SK-N-DZ (cell line): ENCODE data around the gene CSGALNACT2. TPM values are rescaled to one million over a fixed set of nuclear protein-coding genes. Genes with fewer than 3 reads are reported as not detected.
A peak's percentile ranks its signal among the peaks of the same experiment; 100 is the strongest.
"Not testable (repeated sequence)": the region's sequence is repeated elsewhere in the genome, so short reads cannot be mapped to it uniquely, and the experiment has no call there.

Experiments used
- DNase-seq: peaks from one replicate; pipeline ENCODE4 v3.0.0-alpha.2; 2015; ENCODE audit warnings: low spot score
- polyA plus RNA-seq, 2 experiments: library from polyadenylated mRNA; depleted of rRNA; stranded (reverse); fragments of >200 nt; gene quantifications; 2 replicates each; pipeline ENCODE4 v1.2.3, GENCODE V29; 2014

The CSGALNACT2 gene, protein sequence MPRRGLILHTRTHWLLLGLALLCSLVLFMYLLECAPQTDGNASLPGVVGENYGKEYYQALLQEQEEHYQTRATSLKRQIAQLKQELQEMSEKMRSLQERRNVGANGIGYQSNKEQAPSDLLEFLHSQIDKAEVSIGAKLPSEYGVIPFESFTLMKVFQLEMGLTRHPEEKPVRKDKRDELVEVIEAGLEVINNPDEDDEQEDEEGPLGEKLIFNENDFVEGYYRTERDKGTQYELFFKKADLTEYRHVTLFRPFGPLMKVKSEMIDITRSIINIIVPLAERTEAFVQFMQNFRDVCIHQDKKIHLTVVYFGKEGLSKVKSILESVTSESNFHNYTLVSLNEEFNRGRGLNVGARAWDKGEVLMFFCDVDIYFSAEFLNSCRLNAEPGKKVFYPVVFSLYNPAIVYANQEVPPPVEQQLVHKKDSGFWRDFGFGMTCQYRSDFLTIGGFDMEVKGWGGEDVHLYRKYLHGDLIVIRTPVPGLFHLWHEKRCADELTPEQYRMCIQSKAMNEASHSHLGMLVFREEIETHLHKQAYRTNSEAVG
- polyA plus RNA-seq (2014; cell fraction: cytosol; rRNA removed) = 4.1 and 5.3 TPM in 2 replicates
- polyA plus RNA-seq (2014; cell fraction: nucleus; rRNA removed) = 8.5 and 20.6 TPM in 2 replicates

DNA sequence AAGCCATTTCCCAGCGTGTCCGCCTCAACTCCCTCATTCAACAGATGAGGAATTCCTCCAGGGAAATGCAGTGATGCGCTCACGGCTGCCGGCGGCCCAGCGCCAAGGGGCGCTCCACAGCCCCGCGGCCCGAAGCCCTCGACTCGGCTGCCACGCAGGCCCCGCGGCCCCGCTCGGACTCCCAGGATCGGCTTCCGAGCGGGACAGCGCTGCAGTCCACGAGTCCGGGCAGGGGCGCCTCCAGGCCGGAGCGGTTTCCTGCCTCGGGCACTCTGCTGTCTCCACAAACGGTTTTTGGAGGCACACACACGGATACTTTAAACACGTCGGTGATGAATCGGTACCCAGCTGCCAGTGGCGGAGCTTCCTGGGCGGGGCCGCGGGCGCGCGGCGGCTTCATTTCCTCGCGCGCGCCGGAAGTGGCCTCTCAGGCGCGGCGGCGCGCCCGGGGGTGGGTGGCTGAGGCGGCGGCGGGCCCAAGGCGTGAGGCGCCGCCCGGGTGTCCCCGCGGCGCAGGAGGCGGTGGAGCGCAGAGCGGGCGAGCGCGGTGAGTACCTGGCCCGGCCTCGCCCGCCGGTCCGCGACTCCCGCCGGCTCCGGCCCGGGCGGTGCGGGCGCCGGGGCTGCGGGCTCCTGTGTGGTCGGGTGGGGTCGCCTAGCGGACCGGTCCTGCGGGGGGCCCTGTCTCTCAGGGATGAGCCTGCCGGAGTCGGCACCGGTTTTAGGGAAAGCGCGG is at the start of gene CSGALNACT2:
CSGALNACT2 (plus strand) TSS at position 425 of the 736 bp plus-strand sequence. CDS start 16,705 bp downstream, outside the sequence.
- peak; percentile 77 for DNase-seq

DNA sequence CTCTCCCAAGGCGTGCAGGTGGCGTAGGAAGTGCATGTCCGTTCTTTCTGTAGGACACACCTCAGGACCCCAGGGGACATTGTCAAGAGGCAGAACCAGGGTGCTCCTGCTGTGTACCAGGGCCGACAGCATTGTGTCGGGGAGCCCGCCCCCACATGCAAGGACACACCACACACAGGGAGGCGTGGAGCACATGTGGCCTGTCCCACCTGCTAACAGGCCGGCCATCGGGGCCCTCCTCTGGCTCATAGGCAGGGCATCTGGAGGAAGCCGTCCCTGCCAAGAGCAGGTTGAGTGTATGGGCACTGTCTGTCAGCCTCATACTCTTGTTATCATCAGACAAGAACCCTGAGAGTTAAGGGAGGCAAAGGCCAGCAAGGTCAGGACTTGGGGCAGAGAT is 48.7 kb upstream of the CSGALNACT2 start:
- DNase-seq = no peak

DNA sequence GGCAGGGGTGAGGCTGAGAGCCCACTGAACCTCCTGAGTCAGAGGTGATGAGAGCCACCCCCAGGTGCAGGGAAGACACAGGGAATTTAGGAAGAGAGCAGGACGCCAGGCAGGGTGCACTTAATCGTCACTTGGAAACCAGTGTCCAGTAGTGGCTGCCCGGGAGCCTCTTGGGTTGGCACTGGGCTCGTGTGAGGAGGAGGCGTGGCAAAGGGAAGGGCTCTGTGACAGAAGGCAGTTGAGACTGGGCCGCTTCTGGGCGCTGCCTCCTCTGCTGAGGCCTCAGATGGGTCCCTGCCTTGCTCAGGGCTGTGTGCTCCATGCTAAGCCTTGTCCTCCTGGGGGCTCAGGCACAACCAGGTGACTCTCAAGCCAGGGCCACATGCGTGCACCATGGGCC is 48.1 kb upstream of the CSGALNACT2 start:
- no peak for DNase-seq

DNA sequence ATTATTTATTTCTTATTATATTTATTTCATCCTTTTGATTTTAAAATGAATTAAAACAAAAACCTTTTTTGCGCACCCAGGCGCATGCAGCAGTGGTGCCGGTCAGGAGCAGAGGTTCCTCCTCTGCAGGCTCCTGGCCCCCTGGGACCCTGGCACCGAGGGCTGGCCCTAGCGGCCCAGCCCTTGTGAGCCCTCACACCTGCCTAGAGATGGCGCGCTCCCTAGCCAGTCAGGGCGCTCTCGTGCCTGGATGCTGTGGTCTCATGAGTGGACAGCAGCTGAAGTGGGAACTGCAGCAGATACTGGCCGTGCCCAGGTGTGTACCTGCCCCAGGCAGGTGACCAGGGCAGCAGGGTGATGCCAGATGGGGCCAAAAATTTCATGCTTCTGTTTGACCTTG is 47.6 kb upstream of the CSGALNACT2 start:
- no peak for DNase-seq

DNA sequence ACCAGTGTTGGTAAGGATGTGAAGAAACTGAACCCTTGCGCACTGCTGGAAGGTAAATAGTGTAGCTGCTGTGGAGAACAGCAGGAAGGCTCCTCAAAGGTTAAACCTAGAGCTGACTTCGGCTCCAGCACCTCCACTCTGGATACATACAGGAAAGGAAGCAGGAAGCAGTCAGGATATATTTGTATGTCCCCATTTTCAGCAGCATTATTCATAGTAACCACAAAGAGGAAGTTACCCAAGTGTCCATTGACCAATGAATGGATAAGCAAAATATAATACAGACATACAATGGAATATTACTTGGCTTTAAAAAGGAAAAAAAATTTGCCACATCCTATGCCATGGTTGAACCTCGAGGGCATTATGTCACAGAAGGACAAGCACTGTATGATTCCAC is 46.4 kb upstream of the CSGALNACT2 start:
- DNase-seq = no peak

DNA sequence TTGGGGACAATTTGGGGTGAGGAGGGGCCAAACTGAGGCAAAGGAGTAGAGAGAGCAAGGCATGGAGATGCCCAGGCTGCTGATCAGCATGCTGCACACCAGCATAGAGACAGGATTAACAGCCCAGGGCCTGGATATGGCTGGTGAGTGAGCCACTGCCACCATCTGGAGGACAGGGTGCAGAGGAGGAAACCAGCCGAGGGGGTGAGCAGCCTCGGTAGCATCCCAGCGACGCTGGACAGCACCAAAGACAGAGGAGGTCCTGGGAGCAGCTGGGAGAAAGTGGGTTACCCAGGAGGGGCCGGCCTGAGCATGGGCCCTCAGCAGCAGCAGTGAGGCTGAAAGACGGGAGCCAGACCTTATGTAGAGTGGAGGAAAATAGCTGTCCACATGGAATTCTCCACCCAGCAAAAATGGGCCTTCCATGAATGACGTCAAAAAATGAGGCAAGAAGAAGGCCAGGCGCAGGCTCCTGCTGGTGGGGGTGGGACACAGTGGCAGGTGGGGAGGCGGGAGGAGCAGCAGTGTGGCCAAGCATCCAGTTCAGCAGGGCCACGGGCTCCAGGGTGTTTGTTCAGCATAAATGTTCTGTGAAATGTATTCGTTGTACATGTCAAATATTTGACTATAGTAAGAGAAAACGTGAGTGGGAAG is 44.7 kb upstream of the CSGALNACT2 start:
- DNase-seq = peak; percentile 79

DNA sequence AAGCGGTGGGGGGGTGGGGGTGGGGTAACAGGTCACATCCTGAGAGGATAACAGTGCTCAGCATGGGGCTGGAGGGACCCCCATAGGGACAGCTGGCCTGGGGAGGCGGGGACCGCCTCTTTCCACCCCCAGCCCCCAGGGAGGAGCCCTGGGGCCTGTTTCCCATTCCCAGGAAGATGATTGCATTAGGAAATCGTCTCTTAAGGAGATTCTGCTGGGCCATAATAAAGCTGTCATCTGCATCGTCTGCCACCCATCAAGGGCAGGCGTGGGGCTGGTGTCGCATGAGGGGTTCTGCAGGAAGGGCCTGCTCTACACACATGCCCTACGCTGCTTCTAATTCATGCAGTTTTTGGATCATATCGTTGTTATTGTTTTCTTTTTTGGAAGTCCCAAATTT is 44.2 kb upstream of the CSGALNACT2 start:
- peak; percentile 89 for DNase-seq

DNA sequence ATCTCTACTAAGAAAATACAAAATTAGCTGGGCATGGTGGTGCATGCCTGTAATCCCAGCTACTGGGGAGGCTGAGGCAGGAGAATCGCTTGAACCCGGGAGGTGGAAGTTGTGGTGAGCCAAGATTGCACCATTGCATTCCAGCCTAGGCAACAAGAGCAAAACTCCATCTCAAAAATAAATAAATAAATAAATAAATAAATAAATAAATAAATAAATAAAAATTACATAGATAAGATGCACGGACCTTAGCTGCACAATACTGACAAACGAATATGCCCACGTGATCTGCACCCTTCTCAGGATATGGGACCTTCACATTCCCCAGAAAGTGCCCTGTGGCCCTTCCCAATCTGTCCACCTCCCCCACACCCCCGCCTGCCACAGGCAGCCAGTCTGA is 38.9 kb upstream of the CSGALNACT2 start:
- DNase-seq = not testable (repeated sequence)

DNA sequence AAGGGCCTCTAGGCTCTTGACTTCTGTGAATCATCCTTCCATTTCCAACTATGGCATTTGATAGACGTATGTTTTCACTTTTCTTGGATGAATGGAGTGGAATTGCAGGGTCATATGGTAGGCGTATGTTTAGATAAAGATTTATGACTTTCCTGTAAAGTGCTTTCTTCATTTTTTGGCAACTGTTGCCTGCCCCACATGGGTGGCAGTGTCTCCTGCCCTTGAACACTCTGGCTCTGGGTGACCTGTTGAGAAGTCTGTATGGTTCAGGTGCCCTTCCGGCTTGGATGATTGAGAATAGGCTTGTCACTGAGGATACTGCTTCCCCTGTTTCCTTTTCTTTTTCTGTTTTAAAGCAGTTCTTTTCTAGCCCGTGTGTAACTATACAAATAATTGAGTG is 38.3 kb upstream of the CSGALNACT2 start:
- no peak for DNase-seq

DNA sequence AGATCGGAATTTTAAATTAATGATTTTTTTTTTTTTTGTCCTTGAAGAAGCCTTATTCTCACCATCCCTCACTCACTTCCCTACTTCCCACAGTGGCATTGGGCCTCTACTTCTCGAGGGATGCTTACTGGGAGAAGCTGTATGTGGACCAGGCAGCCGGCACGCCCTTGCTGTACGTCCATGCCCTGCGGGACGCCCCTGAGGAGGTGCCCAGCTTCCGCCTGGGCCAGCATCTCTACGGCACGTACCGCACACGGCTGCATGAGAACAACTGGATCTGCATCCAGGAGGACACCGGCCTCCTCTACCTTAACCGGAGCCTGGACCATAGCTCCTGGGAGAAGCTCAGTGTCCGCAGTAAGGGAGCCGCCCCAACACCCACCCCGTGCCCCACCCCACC is 37.9 kb upstream of the CSGALNACT2 start:
- DNase-seq = no peak

DNA sequence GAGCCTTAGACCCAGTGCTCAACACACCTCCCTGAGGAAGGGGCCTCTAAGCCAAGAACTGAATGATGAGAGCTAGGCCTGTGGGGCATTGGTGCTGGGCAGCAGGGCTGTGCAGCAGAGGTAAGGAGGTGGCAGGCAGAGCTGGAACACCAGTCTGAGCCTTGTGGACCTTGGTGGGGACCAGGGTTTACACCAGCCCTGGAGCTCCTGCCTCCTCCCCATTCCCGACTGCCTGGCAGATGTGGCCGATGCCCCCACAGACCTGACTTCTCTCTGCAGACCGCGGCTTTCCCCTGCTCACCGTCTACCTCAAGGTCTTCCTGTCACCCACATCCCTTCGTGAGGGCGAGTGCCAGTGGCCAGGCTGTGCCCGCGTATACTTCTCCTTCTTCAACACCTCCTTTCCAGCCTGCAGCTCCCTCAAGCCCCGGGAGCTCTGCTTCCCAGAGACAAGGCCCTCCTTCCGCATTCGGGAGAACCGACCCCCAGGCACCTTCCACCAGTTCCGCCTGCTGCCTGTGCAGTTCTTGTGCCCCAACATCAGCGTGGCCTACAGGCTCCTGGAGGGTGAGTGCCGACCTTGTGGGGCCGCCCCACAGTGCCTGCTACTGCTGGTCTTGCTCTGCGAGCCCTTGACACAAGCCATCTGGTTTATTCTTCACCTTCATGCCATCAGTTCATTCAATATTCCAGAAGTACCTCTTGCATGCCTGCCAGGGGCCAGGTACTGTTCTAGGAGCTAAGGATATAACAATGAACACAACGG is 36.0 kb upstream of the CSGALNACT2 start:
- no peak for DNase-seq

DNA sequence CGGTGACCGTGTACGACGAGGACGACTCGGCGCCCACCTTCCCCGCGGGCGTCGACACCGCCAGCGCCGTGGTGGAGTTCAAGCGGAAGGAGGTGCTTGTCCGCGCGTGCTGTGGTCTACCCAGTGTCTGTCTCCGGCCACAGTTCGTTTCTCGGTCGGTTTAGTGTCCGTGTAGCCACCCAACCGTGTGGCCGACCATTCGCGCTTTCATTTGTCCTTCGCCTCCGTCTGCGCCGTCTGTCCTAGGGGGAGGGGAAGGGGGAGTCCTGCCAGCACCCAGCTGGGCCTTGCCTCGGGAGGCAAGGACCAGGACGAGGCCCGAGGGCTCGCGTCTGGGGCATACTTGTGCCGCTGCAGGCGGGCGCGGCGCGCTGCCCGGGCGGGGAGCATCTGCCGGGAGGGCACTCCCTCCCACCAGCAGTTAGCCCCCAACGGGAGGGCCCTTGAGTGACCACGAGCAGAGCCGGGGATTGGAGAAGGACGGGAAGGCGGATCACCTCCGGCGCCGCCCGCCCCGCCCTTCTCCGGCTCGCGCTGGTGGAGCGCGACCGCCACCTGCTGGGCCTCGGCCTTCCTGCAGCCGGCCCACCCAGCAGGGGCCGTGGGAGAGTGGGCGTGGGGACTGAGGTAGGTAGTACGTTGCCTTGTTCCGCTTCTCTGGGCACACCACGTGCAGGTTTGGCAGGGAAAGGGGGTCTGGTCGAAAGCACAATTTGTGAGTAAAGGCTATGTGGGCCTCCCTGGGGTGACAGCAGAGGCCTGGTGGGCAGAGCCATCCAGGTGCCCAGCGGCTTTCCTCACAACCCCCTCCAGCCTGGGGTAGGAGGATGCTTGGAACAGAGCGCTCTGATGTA is 32.9 kb upstream of the CSGALNACT2 start:
- DNase-seq = peak; percentile 45

DNA sequence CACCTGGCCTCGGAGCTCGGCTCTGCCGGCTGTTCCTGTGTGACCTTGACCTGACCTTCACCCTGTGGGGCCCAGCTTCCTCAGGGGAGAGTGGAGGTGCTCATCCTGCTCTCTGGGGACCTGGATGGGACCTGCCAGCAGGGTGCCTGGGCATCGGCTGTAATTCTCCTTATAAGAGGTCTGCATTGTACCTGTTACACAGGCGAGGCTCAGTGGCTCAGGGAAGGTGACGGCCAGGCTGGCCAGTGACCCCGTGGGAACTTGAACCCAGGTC is 32.4 kb upstream of the CSGALNACT2 start:
- DNase-seq = no peak

DNA sequence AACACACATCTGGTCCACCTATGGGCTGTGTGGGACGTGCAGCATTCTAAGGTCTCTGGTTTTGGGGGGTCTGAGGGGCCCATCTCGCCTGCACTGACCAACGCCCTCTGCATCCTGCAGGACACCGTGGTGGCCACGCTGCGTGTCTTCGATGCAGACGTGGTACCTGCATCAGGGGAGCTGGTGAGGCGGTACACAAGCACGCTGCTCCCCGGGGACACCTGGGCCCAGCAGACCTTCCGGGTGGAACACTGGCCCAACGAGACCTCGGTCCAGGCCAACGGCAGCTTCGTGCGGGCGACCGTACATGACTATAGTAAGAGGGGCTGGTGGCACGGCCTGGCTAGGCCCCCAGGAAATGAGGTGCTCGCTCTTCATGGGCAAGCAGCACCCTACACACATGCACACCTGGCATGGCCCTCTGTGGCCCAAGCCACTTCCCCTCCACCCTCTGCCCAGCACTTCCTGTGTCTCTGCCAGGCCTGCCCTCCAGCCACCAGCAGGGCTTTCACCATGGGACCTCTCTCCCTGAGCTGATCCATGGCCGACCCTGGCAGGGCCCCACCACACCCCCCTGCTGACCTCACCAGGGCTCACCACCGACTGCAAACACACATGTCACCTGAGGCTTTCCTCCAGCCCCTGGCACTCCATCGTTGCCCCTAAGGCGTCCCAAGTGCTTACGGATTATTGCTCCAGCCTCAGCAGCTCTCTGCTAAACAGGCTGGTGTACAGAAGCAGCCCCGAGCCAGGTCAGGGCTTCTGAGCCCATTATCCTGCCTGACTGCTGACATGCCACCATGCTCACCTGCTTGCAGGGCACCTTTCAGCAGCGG is 31.8 kb upstream of the CSGALNACT2 start:
- no peak for DNase-seq

DNA sequence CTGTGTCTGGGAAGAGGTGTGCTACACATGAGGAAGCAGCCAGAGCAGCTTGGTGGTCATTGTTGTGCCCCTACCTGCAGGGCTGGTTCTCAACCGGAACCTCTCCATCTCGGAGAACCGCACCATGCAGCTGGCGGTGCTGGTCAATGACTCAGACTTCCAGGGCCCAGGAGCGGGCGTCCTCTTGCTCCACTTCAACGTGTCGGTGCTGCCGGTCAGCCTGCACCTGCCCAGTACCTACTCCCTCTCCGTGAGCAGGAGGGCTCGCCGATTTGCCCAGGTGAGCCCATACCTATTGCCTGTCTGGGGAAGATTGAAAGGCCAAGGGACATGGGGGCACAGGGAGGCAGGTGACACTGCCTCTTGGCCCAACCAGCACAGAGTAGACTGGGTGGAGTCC is 29.3 kb upstream of the CSGALNACT2 start:
- DNase-seq = no peak

DNA sequence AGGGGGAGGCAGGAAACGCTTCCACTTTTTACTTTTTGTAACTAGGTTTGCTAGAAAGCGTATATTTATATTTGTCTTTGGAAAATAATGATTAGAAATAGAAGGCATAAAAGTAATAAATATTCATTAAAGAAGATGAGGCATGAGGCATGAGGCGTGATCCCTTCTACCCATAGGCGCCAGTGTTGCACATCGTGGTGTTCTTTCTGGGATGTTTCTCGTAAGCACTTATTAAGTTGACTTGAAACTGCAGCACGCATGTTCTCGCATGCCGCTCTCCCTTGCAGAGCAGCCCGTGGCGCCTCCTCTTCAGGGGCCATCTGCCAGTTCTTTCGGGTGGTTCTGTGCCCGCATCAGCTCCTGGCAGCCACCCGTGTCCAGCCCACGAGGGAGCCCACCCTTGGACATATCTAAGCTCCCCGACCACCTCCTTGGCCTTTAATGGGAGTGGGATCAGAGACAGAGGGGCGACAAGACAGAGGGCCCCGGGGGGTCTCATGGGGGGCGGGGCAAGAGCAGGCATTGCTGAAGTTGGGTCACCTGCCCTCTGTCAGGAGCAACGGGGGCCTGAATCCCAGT is 28.5 kb upstream of the CSGALNACT2 start:
- DNase-seq = no peak

DNA sequence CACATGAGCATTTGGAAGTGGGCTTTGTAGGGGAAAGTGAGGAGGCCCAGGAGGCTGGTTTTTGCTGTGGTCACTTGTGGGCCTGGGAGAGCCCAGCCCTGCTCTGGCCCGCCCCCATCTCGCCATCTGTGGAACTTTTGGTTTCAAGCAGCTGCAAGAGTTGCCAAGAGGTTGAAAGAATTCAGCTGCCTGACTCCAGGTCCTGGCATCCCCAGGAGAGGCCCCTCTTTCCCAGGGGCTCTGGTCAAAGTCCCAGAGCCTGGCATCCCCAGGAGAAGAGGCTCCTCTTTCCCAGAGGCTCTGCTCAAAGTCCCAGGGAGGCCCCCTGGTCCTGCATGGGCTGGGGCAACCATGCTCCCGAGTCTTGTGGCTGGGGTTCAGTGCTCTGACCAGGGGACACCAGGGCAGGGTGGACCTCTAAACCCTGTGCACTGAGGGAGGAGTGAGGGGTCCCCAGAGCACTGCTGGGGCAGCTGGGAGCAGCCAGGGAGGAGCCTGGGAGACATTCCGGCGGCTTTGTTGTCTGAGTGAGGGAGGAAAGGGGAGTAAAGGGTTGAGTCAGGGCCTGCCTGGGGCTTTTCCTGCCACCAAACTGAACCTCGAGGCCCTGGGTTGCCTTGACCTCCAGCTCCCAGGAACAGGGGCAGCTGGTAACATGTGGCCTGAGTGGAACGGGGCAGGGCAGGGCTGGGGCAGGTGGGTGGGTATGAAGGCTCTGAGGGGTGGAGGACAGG is 27.7 kb upstream of the CSGALNACT2 start:
- no peak for DNase-seq

DNA sequence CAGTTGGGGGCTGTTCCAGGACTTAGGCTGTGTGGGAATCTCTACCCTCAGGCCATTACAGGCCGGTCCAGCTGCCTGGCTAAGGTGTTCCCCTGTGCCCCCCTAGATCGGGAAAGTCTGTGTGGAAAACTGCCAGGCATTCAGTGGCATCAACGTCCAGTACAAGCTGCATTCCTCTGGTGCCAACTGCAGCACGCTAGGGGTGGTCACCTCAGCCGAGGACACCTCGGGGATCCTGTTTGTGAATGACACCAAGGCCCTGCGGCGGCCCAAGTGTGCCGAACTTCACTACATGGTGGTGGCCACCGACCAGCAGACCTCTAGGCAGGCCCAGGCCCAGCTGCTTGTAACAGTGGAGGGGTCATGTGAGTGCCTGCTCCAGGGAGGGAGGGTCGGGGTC is 27.1 kb upstream of the CSGALNACT2 start:
- DNase-seq = no peak
